HG02798 (cell line): ENCODE results near the gene RMND1.

ENCODE experiments used
- ATAC-seq: cut with Tn5 transposase; IDR thresholded peaks from one replicate; pipeline ENCODE4 v1.9.1; 2021; ENCODE audit warnings: mild to moderate bottlenecking; ENCODE audit not compliant: unreplicated experiment, poor library complexity

The RMND1 gene, protein sequence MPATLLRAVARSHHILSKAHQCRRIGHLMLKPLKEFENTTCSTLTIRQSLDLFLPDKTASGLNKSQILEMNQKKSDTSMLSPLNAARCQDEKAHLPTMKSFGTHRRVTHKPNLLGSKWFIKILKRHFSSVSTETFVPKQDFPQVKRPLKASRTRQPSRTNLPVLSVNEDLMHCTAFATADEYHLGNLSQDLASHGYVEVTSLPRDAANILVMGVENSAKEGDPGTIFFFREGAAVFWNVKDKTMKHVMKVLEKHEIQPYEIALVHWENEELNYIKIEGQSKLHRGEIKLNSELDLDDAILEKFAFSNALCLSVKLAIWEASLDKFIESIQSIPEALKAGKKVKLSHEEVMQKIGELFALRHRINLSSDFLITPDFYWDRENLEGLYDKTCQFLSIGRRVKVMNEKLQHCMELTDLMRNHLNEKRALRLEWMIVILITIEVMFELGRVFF

DNA sequence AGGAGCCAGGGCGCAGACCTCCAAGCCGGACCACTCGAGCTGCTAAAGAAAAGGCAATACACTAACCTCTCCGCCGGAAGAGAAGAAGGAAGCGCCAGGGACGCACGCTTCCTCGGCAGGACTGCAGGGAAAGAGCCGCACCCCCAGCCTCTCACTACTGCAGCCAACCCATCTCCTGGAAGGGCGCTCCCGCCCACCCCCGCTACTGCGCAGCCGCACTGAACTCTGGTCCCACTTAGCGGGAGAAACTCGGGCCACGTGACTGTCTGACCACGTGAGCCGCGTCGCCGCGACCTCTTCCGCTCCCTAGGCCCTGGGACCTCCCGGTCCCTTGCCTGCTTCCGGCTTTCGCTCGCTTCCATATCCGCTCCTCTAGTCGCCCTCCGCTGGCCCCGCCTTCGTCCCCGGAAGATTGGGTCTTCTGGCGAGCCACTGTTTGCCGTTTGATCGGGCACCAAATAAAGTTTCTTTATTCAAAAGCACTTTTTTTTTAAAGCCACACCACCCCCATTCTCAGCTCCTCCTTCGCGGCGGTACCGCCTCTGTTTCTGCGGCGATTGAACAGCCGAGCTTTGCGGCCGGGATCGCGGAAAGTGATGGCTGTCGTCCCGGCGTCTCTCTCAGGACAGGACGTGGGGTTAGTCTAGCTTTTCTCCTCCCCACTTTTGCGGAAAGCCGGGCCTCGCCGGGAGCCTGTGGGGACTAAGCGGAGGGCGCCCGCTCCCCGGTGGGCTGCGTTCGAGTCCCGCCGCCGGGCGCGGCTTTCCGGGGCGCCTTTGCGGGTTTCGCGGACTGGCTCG, at the start of gene RMND1:
Gene RMND1, minus strand, starts transcription at position 177 of the 800 bp plus-strand sequence. CDS start 6,315 bp downstream, outside the sequence.
- peak; percentile 98 for ATAC-seq

DNA sequence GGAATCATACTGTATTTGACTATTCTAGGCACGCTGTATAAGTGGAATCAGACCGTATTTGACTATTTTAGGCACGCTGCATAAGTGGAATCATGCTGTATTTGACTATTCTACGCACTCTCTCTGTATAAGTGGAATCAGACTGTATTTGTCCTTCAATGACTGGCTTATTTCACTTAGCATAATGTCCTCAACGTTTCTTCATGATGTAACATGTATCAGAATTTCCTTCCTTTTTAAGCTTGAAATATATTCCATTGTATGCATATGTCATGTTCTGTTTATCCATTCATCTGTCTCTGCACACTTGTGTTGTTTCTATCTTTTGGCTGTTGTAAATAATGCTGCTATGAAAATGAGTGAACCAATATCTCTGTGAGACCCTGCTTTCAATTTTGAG, 47.6 kb upstream of the RMND1 start:
- no peak for ATAC-seq

DNA sequence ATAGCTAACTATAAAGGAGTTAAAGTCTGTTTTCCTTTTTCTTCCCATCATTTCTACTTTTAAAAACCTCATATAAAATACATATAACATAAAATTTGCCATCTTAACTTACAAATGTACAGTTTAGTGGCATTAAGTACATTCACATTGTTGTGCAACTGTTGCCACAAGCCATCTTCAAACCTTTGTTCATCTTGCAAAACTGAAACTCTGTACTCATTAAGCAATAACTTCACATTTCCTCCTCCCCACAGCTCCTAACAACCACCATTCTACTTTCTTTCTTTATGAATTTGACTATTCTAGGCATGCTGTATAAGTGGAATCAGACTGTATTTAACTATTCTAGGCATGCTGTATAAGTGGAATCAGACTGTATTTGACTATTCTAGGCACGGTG, 46.4 kb upstream of the RMND1 start:
- ATAC-seq: peak; percentile 71

DNA sequence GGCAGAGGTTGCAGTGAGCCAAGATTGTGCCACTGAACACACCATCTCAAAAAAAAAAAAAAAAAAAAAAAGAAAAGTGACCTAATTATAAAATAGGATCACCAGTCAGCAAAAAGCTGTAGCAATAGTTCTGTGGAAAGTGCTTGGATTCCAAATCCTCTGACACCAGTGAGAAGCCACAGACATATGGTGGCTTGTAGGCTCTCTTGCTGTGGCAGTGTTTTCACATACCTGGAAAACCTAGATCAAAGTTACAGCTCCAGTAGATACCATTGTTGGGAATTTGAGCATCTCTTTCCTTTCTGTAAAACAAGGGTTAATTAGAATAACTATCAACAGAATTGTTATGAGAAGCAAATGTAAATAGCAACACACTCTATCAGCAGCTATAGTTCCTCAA, 46.0 kb upstream of the RMND1 start:
- ATAC-seq: no peak

DNA sequence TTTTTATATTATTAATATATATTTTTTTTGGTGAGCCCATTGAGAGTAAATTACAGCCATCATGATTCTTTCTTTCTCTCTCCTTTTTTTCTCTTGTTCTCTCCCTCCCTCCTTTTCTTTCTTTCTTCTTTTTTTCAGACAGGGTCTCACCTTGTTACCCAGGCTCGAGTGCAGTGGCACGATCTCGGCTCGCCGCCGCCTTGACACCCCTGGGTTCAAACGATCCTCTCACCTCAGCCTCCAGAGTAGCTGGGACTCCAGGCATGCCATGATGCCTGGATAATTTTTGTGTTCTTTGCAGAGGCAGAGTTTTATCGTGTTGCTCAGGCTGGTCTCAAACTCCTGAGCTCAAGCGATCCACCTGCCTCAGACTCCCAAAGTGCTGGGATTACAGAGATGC, 43.5 kb upstream of the RMND1 start:
- no peak for ATAC-seq

DNA sequence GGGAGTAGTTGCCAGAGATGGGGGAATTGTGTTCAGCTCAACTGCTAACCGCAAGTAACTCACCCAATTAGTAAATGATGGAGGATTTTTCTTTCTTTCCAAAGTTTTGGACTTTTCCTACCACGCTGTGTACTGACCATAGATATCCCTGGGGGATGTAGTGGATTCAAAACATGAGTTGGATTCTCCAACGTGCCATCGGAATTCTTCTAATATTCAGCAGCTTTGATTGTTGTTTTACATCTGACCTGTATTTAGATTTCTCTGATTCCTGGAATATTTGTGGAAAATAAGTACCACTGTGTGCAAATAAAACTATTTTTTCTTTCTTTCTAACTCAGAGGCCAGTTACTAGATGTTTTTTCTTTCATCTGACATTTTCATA, 43.0 kb upstream of the RMND1 start:
- no peak for ATAC-seq

DNA sequence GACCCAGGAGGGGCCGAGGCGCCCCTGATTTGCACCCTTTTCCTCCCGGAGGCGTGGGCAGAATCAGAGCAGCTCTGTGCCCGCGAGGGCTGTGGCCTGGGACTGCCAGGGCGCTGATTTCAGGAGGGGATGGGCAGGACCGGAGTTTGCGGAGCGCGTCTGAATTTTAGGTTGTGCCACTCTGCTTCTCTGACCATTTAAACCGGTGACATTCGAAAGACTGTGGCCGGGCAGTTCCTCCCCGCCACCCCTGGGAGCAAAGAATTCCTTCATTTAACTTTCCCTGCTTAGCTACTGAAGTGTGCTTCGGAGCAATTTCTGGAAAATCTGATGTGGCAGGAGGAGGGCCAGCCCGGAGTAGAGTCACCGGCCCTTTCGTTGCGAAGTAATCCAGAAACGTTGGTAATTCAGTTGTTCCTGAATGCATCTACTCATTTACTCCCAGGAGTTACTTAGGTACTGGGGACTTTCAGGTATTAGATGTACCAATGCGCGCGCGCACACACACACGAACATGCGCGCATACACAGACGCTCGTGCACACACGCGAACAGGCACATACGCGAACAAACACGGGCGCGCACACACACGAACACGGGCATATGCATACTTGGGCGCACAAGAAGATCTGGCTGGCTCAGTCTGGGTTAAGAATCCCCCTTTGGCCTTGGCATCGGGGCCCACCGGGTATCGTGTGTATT, 42.5 kb upstream of the RMND1 start:
- ATAC-seq: no peak

DNA sequence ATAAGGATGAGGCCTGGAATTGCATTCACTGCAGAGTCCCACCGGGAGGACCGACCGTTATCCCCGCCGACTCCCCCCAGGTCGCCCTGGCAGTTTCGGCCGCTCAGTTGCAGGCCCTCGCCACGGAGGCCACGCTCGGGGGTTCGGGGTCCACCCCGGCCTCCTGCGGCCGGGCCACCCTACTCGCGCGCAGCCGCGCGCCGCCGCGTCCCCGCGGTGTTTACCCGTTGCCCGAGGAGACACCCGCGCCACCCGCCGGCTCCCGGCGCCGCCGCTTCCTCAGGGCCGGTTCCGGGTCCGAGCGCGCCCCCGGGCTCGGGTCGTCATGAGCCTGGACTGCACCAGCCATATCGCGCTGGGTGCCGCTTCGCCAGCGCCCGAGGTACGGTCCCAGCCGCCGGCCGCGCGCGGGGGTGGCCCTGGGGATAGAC, 41.9 kb upstream of the RMND1 start, which contains the start of gene CCDC170:
Gene CCDC170, plus strand, starts transcription at position 214 of the 431 bp plus-strand sequence. Its CDS starts 112 bp downstream, at position 326.
- ATAC-seq: no peak

DNA sequence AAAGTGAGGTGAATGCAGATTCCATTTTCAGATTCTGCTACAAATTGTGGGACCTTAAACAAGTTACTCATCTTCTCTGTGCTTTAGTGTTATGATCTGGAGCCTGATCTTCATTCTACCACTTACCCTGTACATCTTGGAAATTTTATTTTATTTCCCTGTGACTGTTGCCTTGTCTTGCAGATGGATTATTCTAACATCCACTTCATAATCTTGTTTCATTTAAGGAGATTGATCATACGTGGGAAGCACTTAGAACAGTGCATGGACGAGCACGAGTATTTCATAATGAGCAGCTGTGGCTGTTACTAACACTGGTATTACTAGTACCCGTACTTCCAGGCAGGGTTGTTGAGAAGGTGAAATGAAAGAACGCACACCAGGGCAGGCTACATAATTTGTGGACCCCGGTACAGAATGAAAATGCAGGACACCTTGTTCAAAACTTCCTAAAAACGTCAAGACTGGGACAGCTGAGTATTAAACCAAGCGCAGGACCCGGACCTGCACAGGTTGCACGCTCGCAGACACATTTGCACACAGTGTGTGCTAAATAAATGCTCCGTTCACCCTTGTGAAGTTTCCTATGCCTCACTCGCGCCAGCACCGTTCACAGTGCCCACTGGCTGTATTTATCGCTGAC, 41.4 kb upstream of the RMND1 start:
- ATAC-seq: no peak

DNA sequence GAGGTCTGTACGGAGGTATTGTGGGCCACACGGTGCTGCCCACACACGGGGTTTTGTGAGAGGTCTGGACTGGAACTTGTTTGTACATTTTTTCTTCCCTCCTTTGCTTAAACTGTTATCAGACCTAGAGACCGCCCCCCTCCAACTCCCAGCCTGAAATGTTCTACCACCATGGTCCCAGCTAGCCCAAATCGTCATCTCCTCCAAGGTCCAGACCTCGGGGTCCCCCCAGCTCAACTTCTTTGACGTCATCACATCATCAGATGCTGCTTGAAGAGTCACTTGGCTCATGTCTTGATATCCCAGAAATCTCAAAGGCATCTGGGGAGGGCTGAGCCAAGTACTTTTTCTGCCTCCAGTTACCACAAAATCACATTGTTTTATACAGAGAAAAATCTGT, 39.1 kb upstream of the RMND1 start:
- ATAC-seq: no peak

DNA sequence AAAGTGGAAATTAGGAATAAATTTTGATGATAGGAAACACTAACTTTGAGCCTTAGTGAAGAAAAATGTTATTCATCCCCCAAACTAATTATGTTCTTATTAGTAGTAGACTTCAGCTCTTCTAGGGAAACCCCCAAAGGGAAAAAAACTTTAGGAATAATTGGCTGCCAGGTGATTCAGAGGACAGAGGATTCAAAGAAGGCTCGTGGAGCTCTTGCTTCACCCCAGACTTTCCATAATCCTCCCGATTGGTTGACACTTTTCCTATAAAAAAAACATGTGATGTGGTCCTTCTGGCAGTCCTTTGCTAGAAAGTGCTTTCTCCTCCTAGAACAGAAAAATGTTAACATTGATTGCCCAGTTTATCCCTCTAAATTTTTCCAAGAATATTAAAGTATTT, 36.3 kb upstream of the RMND1 start:
- ATAC-seq: no peak

DNA sequence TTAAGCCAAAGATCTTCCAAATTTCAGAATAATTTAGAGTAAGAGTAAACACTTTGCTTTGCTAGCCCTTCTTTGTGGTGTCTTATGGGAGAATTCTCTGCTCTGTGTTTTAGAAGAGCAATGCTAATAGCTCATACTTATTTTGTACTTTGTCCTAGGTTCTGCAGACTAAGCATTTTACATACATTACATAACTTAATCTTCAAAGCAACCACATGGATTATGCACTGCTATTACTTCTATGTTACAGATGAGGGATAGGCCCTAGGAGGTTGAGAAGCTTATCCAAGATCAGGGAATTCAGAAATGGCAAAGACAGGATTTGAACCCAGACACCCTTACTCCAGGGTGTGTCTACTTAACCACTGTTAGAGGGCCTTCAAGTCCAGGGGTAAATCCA, 32.1 kb upstream of the RMND1 start:
- no peak for ATAC-seq

DNA sequence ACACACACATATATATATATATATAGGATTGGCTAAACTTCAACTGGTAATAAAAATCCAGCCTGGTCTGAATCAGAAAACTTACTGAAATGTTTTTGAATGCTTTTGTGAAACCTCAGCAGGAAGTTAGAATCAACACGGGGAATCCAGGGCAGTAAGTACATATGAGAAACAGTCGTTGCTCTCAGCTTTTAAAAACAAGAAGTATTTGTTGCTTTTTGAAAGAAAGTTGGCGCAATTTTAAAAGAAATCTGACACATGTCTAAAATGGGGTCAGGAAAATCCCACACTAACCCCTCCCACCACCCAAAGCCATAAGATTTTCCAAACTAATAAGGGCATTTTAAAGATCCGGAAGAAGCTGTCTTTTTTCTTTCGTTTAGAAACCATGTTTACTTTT, 30.4 kb upstream of the RMND1 start:
- peak; percentile 52 for ATAC-seq

DNA sequence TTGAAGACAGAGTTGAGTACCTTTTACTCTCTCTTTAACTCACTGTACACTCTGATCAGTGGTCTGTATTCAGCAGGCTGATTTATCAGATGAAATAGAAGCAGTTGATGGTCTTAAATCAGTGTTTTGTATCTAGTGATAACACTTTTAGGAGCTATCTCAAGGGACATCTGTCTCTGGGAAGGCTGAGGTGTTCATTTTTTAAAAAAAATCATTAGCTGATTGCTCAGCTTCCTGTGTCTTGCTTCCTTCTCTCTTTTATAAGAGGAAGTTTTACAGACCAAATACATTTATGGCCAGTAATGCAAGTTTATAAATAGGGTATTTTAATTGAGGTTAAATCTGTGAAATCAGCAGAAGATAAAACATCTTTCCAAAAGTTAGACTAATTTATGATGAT, 29.9 kb upstream of the RMND1 start:
- no peak for ATAC-seq

DNA sequence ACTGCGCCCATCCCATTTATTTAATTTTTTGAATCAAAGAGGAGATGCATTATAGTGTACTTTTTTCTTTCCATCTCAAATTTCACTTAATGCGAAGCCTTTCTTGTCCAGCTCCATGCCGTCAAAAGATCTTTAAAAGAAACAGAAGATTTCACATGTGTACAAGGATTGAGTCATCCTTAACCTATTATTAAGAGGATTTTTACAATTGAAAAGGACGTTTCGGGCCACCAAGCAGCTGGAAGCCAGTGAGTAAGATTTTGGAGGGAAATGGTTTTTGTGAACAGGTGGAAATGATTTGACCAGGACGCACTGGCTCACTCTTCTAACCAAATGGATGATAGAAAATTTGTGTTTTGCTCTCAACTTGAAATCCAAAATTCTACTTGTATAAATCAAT, 26.7 kb upstream of the RMND1 start:
- no peak for ATAC-seq

DNA sequence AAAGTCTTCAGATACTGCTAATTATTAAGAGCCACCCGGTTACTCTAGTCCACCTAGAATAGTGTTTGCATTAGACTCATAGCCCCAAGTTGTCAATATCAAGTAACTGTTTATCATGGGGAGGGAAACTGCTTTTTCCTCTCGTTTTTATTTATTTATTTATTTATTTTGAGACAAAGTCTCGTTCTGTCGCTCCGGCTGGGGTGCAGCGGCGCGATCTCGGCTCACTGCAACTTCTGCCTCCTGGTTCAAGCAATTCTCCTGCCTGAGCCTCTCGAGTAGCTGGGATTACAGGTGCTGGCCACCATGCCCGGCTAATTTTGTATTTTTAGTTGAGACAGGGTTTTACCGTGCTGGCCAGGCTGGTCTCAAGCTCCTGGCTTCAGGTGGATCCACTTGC, 25.8 kb upstream of the RMND1 start:
- no peak for ATAC-seq

DNA sequence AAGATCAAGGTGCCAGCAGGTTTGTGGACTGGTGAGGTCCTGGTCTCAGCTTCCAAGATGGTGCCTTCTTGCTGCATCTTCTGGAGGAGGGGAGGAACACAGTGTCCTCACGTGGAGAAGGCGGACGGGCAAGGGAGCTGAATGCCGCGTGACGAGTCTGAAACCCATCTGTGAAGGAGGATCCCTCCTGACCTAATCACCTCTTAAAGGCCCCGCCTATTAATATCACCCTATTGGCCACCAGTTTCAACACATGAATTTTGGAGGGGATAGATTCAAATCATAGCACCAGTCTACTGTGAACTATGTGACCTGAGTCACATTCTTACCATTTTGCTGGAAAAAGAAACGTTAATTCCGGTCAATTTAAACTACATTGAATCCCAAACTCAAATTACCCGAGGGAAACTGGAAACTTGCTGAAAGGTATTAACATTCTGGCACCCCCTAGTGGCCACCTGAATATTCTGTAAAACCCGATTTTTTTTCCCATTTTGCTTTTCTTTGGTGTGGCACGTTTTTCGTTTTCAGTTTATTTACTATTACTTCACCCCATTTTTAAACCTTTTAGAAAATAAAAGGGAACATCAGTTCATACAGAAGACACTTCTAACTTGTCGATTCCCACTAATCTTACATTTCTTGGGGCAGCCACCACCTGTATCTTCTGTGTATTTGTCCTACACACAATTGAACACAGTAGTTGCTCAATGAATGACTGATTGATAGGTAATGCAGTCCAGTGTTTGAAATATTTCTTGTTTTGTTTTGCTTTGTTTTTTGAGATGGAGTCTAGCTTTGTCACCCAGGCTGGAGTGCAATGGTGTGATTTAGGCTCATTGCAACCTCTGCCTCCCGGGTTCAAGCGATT, 24.0 kb upstream of the RMND1 start:
- peak; percentile 58 for ATAC-seq

DNA sequence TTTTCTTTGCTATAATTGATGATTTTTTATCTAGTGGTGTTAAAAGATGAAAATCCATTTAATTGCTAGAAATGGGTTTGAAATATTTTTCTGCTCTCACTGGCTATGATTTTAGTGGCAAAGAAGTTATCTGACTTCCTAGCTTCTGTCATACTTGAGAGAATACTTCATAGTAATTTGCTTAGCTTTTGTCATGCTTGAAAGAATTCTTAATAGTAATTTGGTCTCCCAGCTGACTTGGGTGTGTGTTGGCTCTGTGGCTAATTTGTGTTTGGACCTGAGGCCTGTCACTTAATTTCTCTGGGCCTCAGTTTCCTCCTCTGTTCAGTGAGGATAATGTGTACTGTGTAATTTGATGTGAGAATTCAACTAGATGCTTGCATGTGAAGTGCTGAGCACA, 12.8 kb upstream of the RMND1 start:
- ATAC-seq: no peak

DNA sequence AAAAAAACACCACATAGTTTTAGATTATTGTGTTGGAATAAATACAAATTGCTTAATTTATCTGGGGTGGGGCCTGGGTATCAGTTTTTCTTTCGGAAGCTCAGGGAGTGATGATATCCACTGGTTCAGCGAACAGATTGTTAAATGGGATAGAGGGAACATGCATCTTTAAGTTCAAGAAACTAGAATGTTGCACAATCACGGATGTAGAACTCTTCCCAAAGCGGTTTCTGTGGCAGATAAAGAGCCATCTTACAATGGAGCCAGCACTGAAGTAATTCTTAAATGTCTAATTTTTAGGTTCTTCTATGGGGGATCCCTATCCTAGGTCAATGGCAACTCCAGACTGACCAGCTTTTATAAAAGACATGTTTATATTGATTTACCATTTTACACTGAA, 9.7 kb upstream of the RMND1 start:
- ATAC-seq: no peak
